Epidermal melanocyte (primary cell): ENCODE results near the gene FREM2.

ENCODE experiments used
- DNase-seq: peaks from one replicate; pipeline ENCODE4 v3.0.0; 2011; ENCODE audit warnings: low spot score; ENCODE audit not compliant: insufficient read length

Gene FREM2, protein sequence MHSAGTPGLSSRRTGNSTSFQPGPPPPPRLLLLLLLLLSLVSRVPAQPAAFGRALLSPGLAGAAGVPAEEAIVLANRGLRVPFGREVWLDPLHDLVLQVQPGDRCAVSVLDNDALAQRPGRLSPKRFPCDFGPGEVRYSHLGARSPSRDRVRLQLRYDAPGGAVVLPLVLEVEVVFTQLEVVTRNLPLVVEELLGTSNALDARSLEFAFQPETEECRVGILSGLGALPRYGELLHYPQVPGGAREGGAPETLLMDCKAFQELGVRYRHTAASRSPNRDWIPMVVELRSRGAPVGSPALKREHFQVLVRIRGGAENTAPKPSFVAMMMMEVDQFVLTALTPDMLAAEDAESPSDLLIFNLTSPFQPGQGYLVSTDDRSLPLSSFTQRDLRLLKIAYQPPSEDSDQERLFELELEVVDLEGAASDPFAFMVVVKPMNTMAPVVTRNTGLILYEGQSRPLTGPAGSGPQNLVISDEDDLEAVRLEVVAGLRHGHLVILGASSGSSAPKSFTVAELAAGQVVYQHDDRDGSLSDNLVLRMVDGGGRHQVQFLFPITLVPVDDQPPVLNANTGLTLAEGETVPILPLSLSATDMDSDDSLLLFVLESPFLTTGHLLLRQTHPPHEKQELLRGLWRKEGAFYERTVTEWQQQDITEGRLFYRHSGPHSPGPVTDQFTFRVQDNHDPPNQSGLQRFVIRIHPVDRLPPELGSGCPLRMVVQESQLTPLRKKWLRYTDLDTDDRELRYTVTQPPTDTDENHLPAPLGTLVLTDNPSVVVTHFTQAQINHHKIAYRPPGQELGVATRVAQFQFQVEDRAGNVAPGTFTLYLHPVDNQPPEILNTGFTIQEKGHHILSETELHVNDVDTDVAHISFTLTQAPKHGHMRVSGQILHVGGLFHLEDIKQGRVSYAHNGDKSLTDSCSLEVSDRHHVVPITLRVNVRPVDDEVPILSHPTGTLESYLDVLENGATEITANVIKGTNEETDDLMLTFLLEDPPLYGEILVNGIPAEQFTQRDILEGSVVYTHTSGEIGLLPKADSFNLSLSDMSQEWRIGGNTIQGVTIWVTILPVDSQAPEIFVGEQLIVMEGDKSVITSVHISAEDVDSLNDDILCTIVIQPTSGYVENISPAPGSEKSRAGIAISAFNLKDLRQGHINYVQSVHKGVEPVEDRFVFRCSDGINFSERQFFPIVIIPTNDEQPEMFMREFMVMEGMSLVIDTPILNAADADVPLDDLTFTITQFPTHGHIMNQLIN (N-terminal part only)

GRCh38 chr13:38686577-38687245 is at the start of gene FREM2:
TSS of gene FREM2 (plus strand) at chr13:38687077. CDS start at chr13:38687345, 268 bp downstream.
- DNase-seq = no peak

DNA sequence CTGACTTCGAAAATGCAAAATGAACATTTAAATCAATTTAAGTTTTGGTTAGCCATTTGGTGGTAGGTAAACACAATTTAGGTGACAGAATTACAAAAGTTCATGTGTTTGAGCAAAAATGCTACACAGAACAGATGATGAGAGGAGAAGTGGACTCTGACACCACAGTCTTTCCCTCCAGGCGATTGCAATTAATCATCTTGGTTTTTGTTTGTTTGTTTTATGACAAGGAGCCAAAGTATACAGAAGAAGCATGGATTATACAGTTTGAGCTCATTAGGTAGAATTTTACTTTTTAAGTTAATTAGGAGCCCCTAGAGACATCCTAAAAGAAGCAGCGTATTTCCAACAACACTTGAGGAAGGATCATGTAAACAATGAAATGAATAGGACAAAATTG is 49.3 kb upstream of the FREM2 start:
- DNase-seq = no peak

GRCh38 chr13:38641164-38641948 is 45.5 kb upstream of the FREM2 start:
- no peak for DNase-seq

GRCh38 chr13:38647312-38647711 is 39.6 kb upstream of the FREM2 start:
- DNase-seq = no peak

DNA sequence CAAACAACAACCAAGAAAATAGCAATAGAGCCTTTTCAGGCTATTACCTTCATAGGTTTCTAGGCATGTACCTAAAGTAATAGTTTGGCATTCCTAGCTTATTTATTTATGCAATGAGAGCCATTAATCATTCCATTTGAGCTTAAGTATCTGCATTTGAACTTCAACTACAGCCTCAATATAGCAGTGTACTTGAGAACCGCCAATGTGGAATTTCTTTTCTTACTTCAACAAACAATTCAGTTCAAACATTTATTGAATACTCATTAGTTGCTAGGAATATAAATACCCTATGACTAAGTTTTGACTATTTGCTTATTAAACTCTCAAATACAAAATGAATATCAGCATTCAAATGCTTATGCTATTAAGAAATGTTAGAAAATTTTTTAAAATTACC is 38.0 kb upstream of the FREM2 start:
- no peak for DNase-seq

DNA sequence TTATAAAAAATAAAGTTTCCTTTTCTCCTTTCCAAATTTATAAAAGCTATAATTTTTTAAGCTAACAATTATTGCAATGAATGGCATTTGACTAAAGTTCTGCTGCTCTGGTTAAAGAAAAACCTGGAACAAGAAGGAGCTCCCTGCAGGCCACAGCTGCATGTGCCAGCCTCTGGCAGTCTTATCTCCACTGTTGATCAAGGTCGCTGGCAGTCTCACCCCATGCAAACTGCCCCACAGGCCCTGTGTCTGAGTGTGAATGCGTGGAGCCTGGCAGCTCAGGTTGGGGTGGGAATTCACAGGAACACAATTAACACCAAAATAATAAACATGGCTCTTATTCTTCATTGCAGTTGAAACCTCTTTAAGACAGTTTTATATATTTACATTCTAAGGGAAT is 30.2 kb upstream of the FREM2 start:
- DNase-seq = no peak

DNA sequence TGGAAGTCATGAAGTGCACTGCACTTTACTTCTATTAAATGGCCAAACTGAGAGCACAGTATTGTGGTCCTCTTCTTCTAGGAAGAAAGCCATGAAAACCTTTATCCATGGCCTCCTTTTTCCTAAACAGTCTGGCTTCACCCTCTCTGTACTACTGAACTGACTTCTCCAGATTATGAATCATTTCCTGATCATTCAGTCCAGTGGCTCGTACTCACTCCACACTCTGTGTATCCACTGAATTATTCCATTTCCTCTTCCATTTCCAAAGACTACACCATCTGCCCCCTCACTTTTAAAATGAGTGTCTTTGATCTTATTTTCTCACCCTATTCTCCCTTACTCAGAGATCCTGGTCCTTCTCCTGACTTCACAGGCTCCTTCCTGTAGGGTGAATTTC is 29.7 kb upstream of the FREM2 start:
- DNase-seq = no peak

DNA sequence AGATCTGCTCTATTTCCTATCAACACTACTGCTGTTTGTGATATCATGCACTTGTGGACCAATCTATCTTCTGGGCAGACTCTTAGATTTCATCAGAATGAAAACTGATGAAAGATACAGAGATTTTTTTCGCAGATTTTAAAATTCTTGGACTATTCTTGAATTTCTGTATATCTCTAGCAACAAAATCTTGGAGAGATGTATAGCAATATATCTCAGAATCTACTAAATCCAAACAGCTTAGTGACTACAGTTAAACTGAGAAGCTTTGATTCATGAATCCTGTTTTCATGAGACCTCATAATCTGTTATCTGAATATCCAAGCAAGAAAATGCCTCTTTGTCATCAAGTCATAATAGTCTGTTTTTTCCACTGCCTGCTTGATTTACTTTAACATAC is 28.0 kb upstream of the FREM2 start:
- no peak for DNase-seq

- DNase-seq = no peak
Measured at GRCh38 chr13:38661010-38661675, 25.7 kb upstream of the FREM2 start.

DNA sequence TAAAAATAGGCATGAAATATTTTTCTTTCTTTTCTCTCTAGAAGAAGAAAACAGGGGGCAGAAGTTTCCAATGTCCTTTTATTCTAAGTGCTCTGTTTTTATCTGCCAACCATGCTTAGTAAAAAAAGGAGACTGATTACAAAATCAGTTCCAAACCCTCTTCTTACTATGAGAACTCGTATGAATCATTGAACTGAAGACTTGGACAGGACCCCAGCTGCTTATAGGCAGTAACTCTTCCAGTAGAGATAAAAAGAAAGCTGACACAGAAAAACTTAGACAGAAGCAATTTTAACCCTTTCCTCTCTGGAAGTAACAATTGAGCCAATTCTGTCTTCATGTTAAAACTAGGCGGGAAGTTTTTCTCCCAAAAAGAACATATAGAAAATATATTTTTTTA is 24.5 kb upstream of the FREM2 start:
- no peak for DNase-seq

- no peak for DNase-seq
Measured at GRCh38 chr13:38664906-38665305, 22.0 kb upstream of the FREM2 start.

- DNase-seq = no peak
Measured at GRCh38 chr13:38667526-38668109, 19.3 kb upstream of the FREM2 start.

DNA sequence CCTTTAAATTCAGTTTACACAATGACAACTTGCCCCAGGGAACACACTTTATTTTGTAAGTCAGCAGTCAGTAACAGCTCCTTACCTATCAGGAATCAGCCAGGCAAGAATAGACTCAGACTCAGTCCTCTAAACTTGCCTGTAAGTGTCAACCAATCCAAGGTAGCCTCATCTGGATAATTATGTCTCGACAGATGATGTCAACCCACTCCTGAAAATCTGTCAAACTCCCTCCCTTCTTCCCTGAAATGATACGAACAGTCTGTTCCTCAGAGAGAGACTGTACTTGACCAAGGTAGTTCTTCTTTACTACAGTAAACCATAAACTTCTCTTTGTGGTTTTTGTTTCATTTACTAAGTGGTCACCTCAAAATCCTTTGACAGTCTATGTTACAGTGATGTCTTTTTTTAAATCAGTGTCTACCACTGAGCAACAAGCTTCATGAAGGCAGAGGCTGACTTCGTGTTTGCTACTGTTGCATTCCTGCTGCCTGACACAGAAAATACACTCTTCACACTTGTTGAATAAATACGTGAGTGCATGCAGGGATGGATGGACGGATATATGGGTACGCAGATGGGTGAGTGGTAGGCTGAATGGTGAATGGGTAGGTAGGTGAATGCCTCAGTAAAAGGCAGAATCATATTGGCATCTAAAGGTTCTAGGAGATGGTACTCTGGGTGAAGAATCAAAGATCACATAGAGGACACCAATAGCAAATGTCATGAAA is 17.5 kb upstream of the FREM2 start:
- no peak for DNase-seq

GRCh38 chr13:38670627-38671026 is 16.2 kb upstream of the FREM2 start:
- no peak for DNase-seq

DNA sequence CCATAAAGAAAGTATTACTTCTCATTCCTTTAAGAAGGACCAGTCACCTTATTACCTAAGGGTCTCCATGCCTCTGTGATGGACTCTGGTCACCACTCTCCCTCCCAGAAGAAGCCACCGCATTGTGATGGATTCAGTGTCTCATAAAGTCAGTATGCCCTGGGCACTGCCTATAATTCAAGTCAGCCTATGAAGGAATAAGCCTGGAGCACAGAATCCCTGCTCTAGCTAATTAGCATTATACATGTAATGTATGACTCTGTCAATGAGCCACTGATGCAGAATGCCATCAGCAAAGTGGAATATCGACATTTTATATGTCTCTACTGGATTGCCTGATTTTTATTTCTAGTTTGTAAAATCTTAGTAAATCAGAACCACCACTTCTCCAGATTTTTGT is 14.9 kb upstream of the FREM2 start:
- DNase-seq = no peak

DNA sequence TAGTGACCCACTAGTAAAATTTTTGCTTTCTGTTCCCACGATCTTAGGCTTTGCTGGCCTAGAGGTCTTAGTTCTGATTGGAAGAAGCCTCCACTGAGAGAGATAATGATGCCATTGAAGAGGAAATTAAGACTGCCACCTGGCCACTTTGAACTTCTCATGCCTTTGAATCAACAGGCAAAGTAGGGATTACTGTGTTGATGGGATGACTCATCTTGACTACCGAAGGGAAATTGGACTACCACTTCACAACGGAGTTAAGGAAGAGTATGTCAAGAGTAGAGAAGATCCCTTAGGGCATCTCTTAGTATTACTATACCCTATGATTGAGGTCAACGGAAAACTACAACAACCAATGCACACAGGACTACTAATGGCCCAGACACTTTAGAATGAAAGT is 12.7 kb upstream of the FREM2 start:
- no peak for DNase-seq

- DNase-seq = no peak
Measured at GRCh38 chr13:38680912-38681311, 6.0 kb upstream of the FREM2 start.

DNA sequence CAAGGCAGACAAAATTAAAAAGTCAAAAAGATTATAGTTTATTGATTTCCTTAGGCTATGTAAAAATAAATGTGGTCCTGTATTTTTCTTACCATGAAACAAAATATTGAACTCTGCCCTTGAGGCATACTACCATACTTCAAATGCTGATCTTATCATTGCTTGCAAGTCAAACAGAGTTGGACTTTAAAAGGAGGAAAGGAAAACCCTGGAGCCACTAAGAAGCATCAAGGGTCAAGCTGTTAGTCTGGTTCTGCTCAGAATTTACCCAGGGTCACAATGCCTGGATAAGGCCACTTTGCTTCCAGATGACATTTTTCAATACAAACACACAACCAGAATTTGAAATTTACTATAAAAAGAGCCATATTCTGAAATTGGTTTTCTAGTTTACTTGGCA is 2.2 kb upstream of the FREM2 start:
- DNase-seq = no peak

DNA sequence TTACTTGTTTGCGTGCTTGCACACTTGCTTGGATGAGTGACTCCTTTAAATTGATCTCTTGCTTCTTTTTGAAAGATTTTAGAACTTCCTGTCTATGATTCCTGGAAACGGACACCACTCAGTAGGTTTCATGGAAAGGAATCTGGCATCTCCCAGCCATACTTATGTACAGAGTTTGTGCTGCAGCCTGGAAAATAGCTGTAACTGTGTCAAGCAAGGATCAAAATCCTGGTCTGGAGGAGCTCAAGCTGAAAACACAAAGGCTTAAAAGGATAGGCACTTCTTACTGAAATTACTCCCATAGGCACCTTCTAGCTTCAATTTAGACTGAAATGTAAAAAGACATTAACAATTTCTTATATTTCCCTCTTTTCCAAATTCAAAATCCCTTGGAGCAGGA is 1.4 kb upstream of the FREM2 start:
- DNase-seq = no peak
